Activated T-helper 17 cell treated with anti-CD3 and anti-CD28 coated beads, Interleukin-2, amount 50 U/mL, for 72 hours (primary cell): ENCODE results near the gene FRMD4A. TPM values are rescaled to one million over a fixed set of nuclear protein-coding genes. Genes with fewer than 3 reads are reported as not detected.

Experiments
- ATAC-seq: fragments of 150-1000 bp; cut with Tn5 transposase; replicated peaks from 2 replicates; pipeline ENCODE4 v1.10.0; 2021; ENCODE audit warnings: mild to moderate bottlenecking, moderate library complexity
- H3K27ac Mint-ChIP-seq: one replicate; pipeline ENCODE4 v1.8.0; 2022; ENCODE audit warnings: mixed read lengths
- H3K27me3 Mint-ChIP-seq: one replicate; pipeline ENCODE4 v1.8.0; 2022; ENCODE audit warnings: mixed read lengths
- H3K36me3 Mint-ChIP-seq: one replicate; pipeline ENCODE4 v1.8.0; 2022; ENCODE audit warnings: low read depth, mild to moderate bottlenecking, mixed read lengths
- H3K4me1 Mint-ChIP-seq: one replicate; pipeline ENCODE4 v1.8.0; 2022; ENCODE audit warnings: mixed read lengths
- H3K4me3 Mint-ChIP-seq: one replicate; pipeline ENCODE4 v1.8.0; 2022; ENCODE audit warnings: mild to moderate bottlenecking, mixed read lengths
- H3K9me3 Mint-ChIP-seq: one replicate; pipeline ENCODE4 v1.8.0; 2022; ENCODE audit warnings: mixed read lengths
- total RNA-seq, 2 donors: library from RNA; stranded (reverse); gene quantifications; one replicate each; pipeline ENCODE4 v1.2.3, GENCODE V29; 2022

The FRMD4A gene
- total RNA-seq, 2 donors from 2014 or later: 0.69 to 2.0 TPM

GRCh38 chr10:13632884-13633440 is 697.8 kb downstream of the FRMD4A start:
- H3K4me3 Mint-ChIP-seq: no peak overlapping the region

GRCh38 chr10:13632440-13632839 is 698.3 kb downstream of the FRMD4A start:
- no peak for ATAC-seq
- no peaks in the 10 kb centered on the region for H3K9me3 Mint-ChIP-seq
- H3K27me3 Mint-ChIP-seq: no peaks in the 10 kb centered on the region
- no peak overlapping the region for H3K27ac Mint-ChIP-seq
- H3K4me1 Mint-ChIP-seq: no peaks in the 10 kb centered on the region
- peaks cover 72% of the 10 kb centered on the region for H3K36me3 Mint-ChIP-seq
- H3K4me3 Mint-ChIP-seq: no peak overlapping the region

More at GRCh38 chr10:13632884-13633440, 697.8 kb downstream of the FRMD4A start:
- no peaks in the 10 kb centered on the region for H3K27me3 Mint-ChIP-seq
- no peaks in the 10 kb centered on the region for H3K9me3 Mint-ChIP-seq
- no peak overlapping the region for H3K27ac Mint-ChIP-seq
- H3K36me3 Mint-ChIP-seq: peaks cover 77% of the 10 kb centered on the region
- ATAC-seq: no peak
- H3K4me1 Mint-ChIP-seq: no peaks in the 10 kb centered on the region

DNA sequence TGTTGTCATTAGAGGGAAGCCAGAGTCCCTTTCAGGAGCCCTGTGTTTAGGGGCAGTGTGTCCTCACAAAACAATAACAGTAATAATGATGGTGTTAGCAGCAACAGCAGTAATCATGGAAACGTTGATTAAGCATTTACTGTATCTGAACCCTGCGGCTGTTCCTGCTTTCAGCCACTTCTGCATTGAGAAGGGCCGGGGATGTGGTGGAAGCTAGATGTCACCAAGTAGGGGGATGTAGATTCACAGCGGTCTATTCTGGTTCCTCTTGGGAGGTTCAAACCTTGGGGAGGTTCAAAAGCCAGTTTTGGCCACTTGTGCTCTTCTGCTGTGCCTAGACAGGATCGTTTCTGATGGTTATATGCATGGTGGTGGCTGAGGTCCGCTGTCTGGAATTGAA is 699.1 kb downstream of the FRMD4A start:
- Mint-ChIP-seq H3K27me3 (no peaks in the 10 kb centered on the region), H3K27ac (no peak overlapping the region), H3K4me1 (no peaks in the 10 kb centered on the region), H3K9me3 (no peaks in the 10 kb centered on the region), H3K36me3 (peaks cover 65% of the 10 kb centered on the region), H3K4me3 (no peak overlapping the region)
- no peak for ATAC-seq

GRCh38 chr10:13630231-13630630 is 700.5 kb downstream of the FRMD4A start:
- Mint-ChIP-seq H3K27me3 (no peaks in the 10 kb centered on the region), H3K4me1 (no peaks in the 10 kb centered on the region), H3K27ac (no peak overlapping the region), H3K4me3 (no peak overlapping the region), H3K36me3 (peaks cover 56% of the 10 kb centered on the region), H3K9me3 (no peaks in the 10 kb centered on the region)
- no peak for ATAC-seq

DNA sequence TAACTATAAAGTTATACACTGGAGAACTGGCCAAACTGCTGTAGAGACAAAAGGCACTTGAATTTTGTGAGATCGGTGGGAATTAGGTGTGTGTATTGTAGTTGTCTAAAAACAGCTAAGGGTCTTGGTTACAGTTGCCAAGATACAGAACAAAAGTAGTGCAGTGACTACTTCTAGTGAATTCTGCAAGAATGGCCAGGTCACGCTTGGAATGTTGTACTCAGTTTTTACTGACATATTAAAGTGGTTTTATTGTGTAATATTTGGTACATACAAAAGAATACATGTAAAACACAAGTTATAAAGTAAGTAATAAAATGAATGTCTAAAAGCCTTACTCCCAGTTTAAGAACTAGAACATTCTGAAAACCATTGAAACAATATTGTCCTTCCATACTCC is 701.6 kb downstream of the FRMD4A start:
- H3K27ac Mint-ChIP-seq: no peak overlapping the region

DNA sequence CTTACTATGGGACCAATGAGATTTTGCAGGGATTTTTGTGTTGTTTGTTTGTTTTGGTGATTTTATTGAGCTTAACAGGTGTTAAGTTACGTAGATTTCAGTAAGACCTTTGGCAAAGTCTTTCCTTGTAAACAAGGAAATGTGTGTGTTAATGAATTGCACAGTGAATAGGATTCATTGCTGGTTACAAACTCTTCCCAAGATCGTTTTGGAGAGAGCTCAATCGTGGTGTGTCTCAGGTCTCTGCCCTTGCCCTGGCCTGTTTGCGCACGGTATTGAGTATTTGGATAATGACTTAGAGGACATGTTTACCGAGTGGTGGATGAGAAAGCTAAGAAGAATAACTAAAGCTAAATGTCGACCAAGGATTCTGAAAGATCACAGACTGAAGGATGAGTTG is 702.1 kb downstream of the FRMD4A start:
- H3K36me3 Mint-ChIP-seq: peaks cover 62% of the 10 kb centered on the region
- H3K27me3 Mint-ChIP-seq: no peaks in the 10 kb centered on the region
- H3K9me3 Mint-ChIP-seq: no peaks in the 10 kb centered on the region
- no peaks in the 10 kb centered on the region for H3K4me1 Mint-ChIP-seq
- no peak overlapping the region for H3K27ac Mint-ChIP-seq
- no peak for ATAC-seq
- no peak overlapping the region for H3K4me3 Mint-ChIP-seq

More for the DNA sequence above, 701.6 kb downstream of the FRMD4A start:
- Mint-ChIP-seq H3K27me3 (no peaks in the 10 kb centered on the region), H3K4me3 (no peak overlapping the region), H3K9me3 (no peaks in the 10 kb centered on the region), H3K36me3 (peaks cover 62% of the 10 kb centered on the region), H3K4me1 (no peaks in the 10 kb centered on the region)
- ATAC-seq: no peak

DNA sequence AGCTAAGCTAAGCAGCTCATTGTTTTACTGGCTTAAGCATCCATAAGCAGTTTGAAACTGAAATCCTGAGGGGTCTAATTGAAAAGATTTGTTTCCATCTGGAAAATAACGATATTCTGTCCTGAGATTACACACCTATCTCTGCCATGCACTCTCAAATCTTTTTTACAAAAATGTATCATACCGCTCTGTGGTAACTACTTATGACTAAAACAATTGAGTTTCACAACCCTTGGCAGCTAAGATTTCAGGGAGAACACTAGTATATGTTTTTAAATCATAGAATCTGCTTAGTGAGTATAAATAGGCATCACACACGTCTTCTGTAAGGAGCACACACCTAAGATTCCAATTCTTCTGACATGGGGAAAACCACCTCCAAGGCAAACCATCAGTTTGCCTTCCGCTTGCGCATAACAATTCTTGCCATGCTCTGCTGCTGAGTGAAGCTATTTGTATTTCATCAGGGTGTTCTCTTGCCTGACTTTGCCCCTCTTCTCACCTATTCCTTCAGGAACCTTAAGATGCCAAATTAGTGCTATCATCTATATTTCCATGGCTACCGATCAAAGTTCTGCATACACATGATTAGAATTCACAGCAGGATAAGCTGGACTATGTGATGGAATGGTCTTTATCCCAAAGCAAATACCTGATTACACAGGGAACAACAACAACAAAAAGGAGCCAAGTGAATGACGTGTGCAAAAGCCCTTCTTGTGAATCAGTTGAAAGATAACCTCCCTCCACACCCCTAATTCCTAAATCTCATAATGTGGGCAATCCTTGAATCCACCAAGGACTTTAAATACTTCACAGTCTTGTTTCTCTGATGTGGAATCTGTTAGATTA is 703.0 kb downstream of the FRMD4A start:
- peaks cover 58% of the 10 kb centered on the region for H3K36me3 Mint-ChIP-seq
- H3K27me3 Mint-ChIP-seq: no peaks in the 10 kb centered on the region
- peak; percentile 53 for ATAC-seq
- no peak overlapping the region for H3K27ac Mint-ChIP-seq
- no peaks in the 10 kb centered on the region for H3K9me3 Mint-ChIP-seq
- no peak overlapping the region for H3K4me3 Mint-ChIP-seq
- H3K4me1 Mint-ChIP-seq: no peaks in the 10 kb centered on the region

GRCh38 chr10:13624630-13625029 is 706.1 kb downstream of the FRMD4A start:
- Mint-ChIP-seq H3K4me1 (no peaks in the 10 kb centered on the region), H3K9me3 (no peaks in the 10 kb centered on the region), H3K27ac (no peak overlapping the region), H3K27me3 (no peaks in the 10 kb centered on the region), H3K36me3 (peaks cover 34% of the 10 kb centered on the region), H3K4me3 (no peak overlapping the region)
- ATAC-seq: no peak

DNA sequence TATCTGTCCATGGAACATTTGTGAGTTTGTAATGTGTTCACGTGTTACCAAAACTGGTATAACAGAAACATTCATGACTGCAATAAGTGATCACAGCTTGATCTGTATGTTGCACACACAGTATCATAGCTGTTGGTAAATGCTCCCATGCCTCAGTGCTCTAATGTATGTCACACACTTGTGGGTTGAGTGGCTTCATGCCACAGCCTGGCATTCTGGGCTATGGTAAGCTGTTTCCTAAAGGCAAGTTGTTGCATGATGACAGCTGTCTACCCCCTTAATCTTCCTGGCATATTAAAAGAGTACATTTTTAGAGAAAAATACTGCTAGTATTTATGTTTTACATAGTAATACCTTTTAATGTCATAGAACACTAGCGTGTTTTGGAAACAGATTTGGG is 708.8 kb downstream of the FRMD4A start:
- no peak for ATAC-seq
- Mint-ChIP-seq H3K9me3 (no peaks in the 10 kb centered on the region), H3K4me1 (no peaks in the 10 kb centered on the region), H3K27ac (no peak overlapping the region), H3K4me3 (no peak overlapping the region), H3K27me3 (no peaks in the 10 kb centered on the region), H3K36me3 (peaks cover 47% of the 10 kb centered on the region)

- Mint-ChIP-seq H3K36me3 (peaks cover 80% of the 10 kb centered on the region), H3K4me3 (no peak overlapping the region), H3K9me3 (no peaks in the 10 kb centered on the region), H3K27ac (no peak overlapping the region), H3K27me3 (no peaks in the 10 kb centered on the region), H3K4me1 (peaks cover 4% of the 10 kb centered on the region)
- ATAC-seq: no peak
Measured at GRCh38 chr10:13617116-13617515, 713.6 kb downstream of the FRMD4A start.

DNA sequence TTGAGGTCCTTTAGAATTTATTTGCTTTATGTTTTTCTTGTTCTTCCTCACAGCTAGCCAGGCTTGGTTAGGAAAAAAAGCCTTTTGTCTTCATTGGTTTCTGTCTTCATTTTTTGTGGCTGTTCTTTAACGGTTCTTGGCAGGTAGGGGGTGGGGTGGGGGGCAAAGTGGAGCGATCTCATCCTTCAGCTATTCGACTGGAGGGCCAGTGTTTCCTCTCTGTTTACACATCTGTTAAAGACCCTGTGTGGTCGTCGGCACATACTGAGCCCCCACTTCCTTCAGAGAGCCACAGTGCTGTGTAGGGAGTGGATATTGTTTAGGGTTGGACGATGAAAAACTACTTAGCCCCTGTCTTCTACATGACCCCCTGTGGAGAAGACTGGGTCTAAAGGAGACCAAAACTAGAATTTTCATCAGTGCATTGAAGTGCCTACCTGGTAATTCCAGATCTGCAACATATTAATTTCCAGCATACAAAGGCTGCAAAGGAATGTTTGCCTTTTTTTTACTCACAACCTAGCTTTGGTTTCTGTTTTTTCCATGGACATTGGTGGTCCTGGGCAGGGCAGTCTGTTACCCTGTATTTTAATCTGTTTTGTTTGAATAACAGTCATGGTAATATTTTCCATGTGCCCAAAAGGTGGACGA is 714.9 kb downstream of the FRMD4A start:
- Mint-ChIP-seq H3K36me3 (peaks cover 94% of the 10 kb centered on the region), H3K9me3 (no peaks in the 10 kb centered on the region), H3K4me3 (no peak overlapping the region), H3K27ac (no peak overlapping the region), H3K27me3 (no peaks in the 10 kb centered on the region), H3K4me1 (peaks cover 4% of the 10 kb centered on the region)
- no peak for ATAC-seq

DNA sequence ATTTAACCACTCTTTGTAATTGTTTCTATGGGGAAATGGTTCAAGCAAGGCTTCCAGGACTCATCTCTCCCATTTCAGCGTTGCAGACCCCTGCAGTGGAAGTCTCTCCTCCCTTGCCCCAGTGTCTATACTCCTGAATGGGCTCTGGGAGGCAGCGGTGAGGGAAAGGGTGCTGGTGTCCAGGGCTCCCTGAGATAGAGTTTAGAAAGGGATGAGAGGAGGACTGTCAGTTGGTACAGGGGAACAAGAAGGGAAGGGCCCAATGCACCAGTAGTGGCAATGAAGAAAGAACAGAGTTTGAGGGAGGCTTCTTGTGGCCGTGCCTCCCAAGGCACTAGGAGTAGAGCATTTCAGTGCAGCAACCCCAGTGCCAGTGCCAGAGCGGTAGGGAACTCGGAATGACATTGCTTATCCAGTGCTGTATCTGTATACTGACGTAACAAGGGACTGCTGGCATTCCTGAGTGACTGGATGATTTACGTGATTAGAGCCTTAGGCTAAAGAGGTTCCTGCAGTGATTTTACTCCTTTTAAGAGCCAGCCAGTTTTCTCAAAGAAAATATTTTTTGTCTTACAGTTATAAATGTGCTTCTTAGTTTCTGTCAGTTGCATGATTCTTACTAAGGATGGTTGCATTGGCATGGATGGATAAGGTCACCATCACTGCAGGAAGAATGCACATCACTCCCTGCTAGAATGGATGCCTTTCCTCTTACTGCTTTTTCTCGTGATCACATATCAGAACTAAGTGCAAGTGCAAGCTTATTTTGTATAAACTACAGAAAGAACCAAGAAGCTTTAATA is 716.0 kb downstream of the FRMD4A start:
- no peaks in the 10 kb centered on the region for H3K9me3 Mint-ChIP-seq
- no peak for ATAC-seq
- no peaks in the 10 kb centered on the region for H3K27me3 Mint-ChIP-seq
- H3K36me3 Mint-ChIP-seq: peaks cover 100% of the 10 kb centered on the region
- no peak overlapping the region for H3K27ac Mint-ChIP-seq
- no peak overlapping the region for H3K4me3 Mint-ChIP-seq
- peaks cover 4% of the 10 kb centered on the region for H3K4me1 Mint-ChIP-seq

DNA sequence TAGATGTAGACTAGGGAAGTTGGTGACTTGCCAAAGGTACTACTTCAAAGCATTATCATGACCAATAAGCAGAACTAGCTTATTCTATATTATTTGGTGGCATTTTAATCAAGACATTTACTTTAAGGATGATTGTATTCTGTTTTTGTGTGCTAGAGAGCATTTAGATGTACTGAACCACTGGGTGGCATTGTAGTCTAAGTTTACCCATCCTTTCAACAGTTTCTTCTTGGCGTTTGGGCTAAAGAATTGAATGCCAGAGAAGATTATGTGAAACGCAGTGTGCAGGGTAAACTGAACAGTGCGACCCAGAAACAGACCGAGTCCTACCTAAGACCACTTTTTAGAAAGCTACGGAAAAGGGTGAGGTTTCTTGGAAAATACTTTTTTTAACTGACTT is 717.2 kb downstream of the FRMD4A start:
- H3K27me3 Mint-ChIP-seq: no peaks in the 10 kb centered on the region
- no peak overlapping the region for H3K4me3 Mint-ChIP-seq
- H3K4me1 Mint-ChIP-seq: peaks cover 4% of the 10 kb centered on the region
- ATAC-seq: no peak
- no peak overlapping the region for H3K27ac Mint-ChIP-seq
- peaks cover 100% of the 10 kb centered on the region for H3K36me3 Mint-ChIP-seq
- H3K9me3 Mint-ChIP-seq: no peaks in the 10 kb centered on the region

DNA sequence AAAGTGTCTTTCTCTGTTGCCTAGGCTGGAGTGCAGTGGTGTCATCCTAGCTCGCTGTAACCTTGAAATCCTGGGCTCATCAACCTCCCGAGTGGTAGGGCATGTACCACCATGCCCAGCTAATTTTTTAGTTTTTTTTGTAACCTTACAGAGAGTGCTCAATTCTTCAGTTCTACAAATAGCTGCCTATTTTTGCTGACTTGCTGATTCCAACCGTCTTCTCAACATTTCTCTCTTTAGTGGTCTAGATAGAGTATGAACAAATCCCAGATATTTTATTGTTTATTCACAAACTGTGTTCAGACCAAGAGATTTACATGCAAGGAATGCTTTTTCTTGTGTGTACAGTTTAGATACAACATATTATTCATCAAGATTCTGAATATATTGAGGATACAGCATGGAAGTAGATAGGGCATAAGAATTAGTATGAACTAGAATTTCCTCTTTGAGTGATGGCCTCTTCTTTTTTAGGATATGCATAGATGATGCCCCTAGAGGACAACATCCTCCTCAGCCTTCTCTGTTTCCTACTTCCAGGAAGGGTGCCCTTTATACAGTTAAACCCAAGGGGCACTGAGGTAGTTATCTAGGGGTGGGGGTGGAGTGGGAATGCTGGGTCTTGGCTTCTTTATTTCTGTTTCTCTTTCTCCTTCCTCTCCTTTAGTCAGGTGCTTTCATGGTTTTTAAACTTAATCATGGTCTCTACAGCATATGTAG is 717.9 kb downstream of the FRMD4A start:
- no peak overlapping the region for H3K4me3 Mint-ChIP-seq
- ATAC-seq: no peak
- H3K4me1 Mint-ChIP-seq: peaks cover 4% of the 10 kb centered on the region
- peaks cover 99% of the 10 kb centered on the region for H3K36me3 Mint-ChIP-seq
- no peaks in the 10 kb centered on the region for H3K27me3 Mint-ChIP-seq
- no peaks in the 10 kb centered on the region for H3K9me3 Mint-ChIP-seq
- no peak overlapping the region for H3K27ac Mint-ChIP-seq
